HepG2 (cell line): ENCODE measurements around the gene TNRC18. TPM values are rescaled to one million over a fixed set of nuclear protein-coding genes. Genes with fewer than 3 reads are reported as not detected.

Experiments used
- BCL6 ChIP-seq: IDR thresholded peaks from 2 replicates; pipeline ENCODE4 v1.6.1; 2016; ENCODE audit warnings: missing genetic modification reagents, missing compliant biosample characterization
- ISL2 ChIP-seq: sonication (generic); formaldehyde crosslinking; IDR thresholded peaks from 2 replicates; pipeline ENCODE4 v1.5.0; 2020; ENCODE audit warnings: missing genetic modification reagents
- ISX ChIP-seq: sonication (generic); formaldehyde crosslinking; conservative IDR thresholded peaks from 2 replicates; pipeline ENCODE4 v1.5.0; 2020; ENCODE audit warnings: missing genetic modification reagents
- MYPOP ChIP-seq: sonication (generic); formaldehyde crosslinking; IDR thresholded peaks from 2 replicates; pipeline ENCODE4 v1.8.1; 2023; ENCODE audit warnings: mild to moderate bottlenecking, moderate library complexity, missing genetic modification reagents
- POLR2AphosphoS2 ChIP-seq: IDR thresholded peaks from 2 replicates; pipeline ENCODE4 v1.6.1; 2011; ENCODE audit warnings: low read depth, low read length, improper control_type of control experiment
- RBM22 ChIP-seq: fragments of 200-400 bp; formaldehyde crosslinking; optimal IDR thresholded peaks from 2 replicates; pipeline ENCODE3; 2017; ENCODE audit warnings: mild to moderate bottlenecking, low read length, moderate library complexity
- SATB2 ChIP-seq: sonication (generic); formaldehyde crosslinking; IDR thresholded peaks from 2 replicates; pipeline ENCODE4 v1.5.0; 2020; ENCODE audit warnings: missing genetic modification reagents
- SP1 ChIP-seq, 2 experiments: fragments of 450-650 bp in 1 of 2; sonication (generic) in 1 of 2; formaldehyde crosslinking in 1 of 2; IDR thresholded peaks; 2 replicates each; pipeline versions ENCODE4 v1.4.0 to v1.6.1; 2016 to 2020; ENCODE audit warnings: missing genetic modification reagents in 1 of 2
- ZC3H13 ChIP-seq: sonication (generic); formaldehyde crosslinking; IDR thresholded peaks from 2 replicates; pipeline ENCODE4 v1.8.1; 2023; ENCODE audit warnings: mild to moderate bottlenecking, missing genetic modification reagents, moderate library complexity
- ZNF30 ChIP-seq: sonication (generic); formaldehyde crosslinking; IDR thresholded peaks from 2 replicates; pipeline ENCODE4 v1.5.0; 2020; ENCODE audit warnings: mild to moderate bottlenecking, missing genetic modification reagents
- ZNF326 ChIP-seq: sonication (generic); formaldehyde crosslinking; IDR thresholded peaks from 2 replicates; pipeline ENCODE4 v1.4.0; 2020; ENCODE audit warnings: missing genetic modification reagents, borderline replicate concordance
- ZNF446 ChIP-seq: sonication (generic); formaldehyde crosslinking; IDR thresholded peaks from 2 replicates; pipeline ENCODE4 v1.5.0; 2020; ENCODE audit warnings: mild to moderate bottlenecking, missing genetic modification reagents
- ZNF451 ChIP-seq: sonication (generic); formaldehyde crosslinking; IDR thresholded peaks from 2 replicates; pipeline ENCODE4 v1.5.0; 2020; ENCODE audit warnings: mild to moderate bottlenecking, missing genetic modification reagents
- ZNF691 ChIP-seq: sonication (generic); formaldehyde crosslinking; IDR thresholded peaks from 2 replicates; pipeline ENCODE4 v1.4.0; 2020; ENCODE audit warnings: missing genetic modification reagents, low read depth, mild to moderate bottlenecking, borderline replicate concordance
- ZNF737 ChIP-seq: sonication (generic); formaldehyde crosslinking; IDR thresholded peaks from 2 replicates; pipeline ENCODE4 v1.5.0; 2020; ENCODE audit warnings: missing genetic modification reagents, mild to moderate bottlenecking, borderline replicate concordance
- ZNF788 ChIP-seq: sonication (generic); formaldehyde crosslinking; IDR thresholded peaks from 2 replicates; pipeline ENCODE4 v1.5.0; 2020; ENCODE audit warnings: mild to moderate bottlenecking, missing genetic modification reagents, borderline replicate concordance
- ZSCAN20 ChIP-seq: sonication (generic); formaldehyde crosslinking; IDR thresholded peaks from 2 replicates; pipeline ENCODE4 v1.4.0; 2020; ENCODE audit warnings: missing genetic modification reagents, mild to moderate bottlenecking, borderline replicate concordance
- polyA plus RNA-seq, 8 experiments: library from polyadenylated mRNA; depleted of rRNA in 3 of 8; stranded (reverse) in 7 of 8; unstranded in 1 of 8; fragments of >200 nt; fragmentation: Illumina TruSeq in 4 of 8; extraction: Trizol in 4 of 8; gene quantifications; 2 replicates each; pipeline versions ENCODE4 v1.2.1 to v1.2.3, GENCODE V29; 2011 to 2016; ENCODE audit warnings: low read depth in 4 of 8, missing spikeins in 1 of 8, mixed read lengths in 1 of 8; ENCODE audit not compliant: insufficient read depth in 1 of 8
- total RNA-seq, 5 experiments: library from RNA; depleted of rRNA; stranded (reverse); fragments of >200 nt; fragmentation: Illumina TruSeq; extraction: Trizol; gene quantifications; 2 replicates each; pipeline ENCODE4 v1.2.3, GENCODE V29; 2016; ENCODE audit warnings: low read depth in 1 of 5
- TF ChIP-seq, protein P1 (sequence below): sonication (generic); formaldehyde crosslinking; IDR thresholded peaks from 2 replicates; pipeline ENCODE4 v1.4.0; 2020; ENCODE audit warnings: missing genetic modification reagents, mild to moderate bottlenecking, borderline replicate concordance
- TF ChIP-seq, protein P2 (sequence below): sonication (generic); formaldehyde crosslinking; IDR thresholded peaks from 2 replicates; pipeline ENCODE4 v1.4.0; 2020; ENCODE audit warnings: mild to moderate bottlenecking, missing genetic modification reagents

Gene TNRC18
- total and polyA plus RNA-seq, 2 of the 13 experiments (the other 11 are each of a cell fraction or from before 2014, with no cell fraction given): 11.7 to 17.4 TPM

GRCh38 chr7:5387711-5388245, 35.9 kb downstream of the TNRC18 start (continued):
- TF ChIP-seq ZNF691 (CRISPR knock-in tag) (no peak), ZNF451 (no peak), ZNF30 (CRISPR knock-in tag) (no peak), BCL6 (CRISPR knock-in tag) (no peak), ZC3H13 (CRISPR knock-in tag) (peak; percentile 55), ZNF788 (CRISPR knock-in tag) (no peak), SP1 (IDR thresholded peaks at IDR 0.05) (no peak), SP1 (CRISPR knock-in tag; IDR thresholded peaks at IDR 0.05) (no peak), SATB2 (CRISPR knock-in tag) (no peak), ZNF446 (CRISPR knock-in tag) (no peak), ZSCAN20 (CRISPR knock-in tag) (no peak), POLR2AphosphoS2 (no peak), MYPOP (no peak), ISX (CRISPR knock-in tag) (no peak), RBM22 (peak; percentile 32), ZNF326 (CRISPR knock-in tag) (no peak), ISL2 (CRISPR knock-in tag) (no peak), ZNF737 (CRISPR knock-in tag) (no peak)
- TF ChIP-seq, protein P1, sequence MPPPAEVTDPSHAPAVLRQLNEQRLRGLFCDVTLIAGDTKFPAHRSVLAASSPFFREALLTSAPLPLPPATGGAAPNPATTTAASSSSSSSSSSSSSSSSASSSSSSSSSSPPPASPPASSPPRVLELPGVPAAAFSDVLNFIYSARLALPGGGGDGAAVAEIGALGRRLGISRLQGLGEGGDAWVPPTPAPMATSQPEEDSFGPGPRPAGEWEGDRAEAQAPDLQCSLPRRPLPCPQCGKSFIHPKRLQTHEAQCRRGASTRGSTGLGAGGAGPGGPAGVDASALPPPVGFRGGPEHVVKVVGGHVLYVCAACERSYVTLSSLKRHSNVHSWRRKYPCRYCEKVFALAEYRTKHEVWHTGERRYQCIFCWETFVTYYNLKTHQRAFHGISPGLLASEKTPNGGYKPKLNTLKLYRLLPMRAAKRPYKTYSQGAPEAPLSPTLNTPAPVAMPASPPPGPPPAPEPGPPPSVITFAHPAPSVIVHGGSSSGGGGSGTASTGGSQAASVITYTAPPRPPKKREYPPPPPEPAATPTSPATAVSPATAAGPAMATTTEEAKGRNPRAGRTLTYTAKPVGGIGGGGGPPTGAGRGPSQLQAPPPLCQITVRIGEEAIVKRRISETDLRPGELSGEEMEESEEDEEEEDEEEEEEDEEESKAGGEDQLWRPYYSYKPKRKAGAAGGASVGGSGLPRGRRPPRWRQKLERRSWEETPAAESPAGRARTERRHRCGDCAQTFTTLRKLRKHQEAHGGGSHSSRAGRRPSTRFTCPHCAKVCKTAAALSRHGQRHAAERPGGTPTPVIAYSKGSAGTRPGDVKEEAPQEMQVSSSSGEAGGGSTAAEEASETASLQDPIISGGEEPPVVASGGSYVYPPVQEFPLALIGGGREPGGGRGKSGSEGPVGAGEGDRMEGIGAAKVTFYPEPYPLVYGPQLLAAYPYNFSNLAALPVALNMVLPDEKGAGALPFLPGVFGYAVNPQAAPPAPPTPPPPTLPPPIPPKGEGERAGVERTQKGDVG (CRISPR knock-in tag): no peak
- TF ChIP-seq, protein P2, sequence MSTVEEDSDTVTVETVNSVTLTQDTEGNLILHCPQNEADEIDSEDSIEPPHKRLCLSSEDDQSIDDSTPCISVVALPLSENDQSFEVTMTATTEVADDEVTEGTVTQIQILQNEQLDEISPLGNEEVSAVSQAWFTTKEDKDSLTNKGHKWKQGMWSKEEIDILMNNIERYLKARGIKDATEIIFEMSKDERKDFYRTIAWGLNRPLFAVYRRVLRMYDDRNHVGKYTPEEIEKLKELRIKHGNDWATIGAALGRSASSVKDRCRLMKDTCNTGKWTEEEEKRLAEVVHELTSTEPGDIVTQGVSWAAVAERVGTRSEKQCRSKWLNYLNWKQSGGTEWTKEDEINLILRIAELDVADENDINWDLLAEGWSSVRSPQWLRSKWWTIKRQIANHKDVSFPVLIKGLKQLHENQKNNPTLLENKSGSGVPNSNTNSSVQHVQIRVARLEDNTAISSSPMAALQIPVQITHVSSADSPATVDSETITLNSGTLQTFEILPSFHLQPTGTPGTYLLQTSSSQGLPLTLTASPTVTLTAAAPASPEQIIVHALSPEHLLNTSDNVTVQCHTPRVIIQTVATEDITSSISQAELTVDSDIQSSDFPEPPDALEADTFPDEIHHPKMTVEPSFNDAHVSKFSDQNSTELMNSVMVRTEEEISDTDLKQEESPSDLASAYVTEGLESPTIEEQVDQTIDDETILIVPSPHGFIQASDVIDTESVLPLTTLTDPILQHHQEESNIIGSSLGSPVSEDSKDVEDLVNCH (CRISPR knock-in tag): no peak
